ENCODE measurements around the gene COLEC11.
"Not testable (repeated sequence)": the region's sequence is repeated elsewhere in the genome, so short reads cannot be mapped to it uniquely, and the experiment has no call there.

Gene COLEC11

DNA sequence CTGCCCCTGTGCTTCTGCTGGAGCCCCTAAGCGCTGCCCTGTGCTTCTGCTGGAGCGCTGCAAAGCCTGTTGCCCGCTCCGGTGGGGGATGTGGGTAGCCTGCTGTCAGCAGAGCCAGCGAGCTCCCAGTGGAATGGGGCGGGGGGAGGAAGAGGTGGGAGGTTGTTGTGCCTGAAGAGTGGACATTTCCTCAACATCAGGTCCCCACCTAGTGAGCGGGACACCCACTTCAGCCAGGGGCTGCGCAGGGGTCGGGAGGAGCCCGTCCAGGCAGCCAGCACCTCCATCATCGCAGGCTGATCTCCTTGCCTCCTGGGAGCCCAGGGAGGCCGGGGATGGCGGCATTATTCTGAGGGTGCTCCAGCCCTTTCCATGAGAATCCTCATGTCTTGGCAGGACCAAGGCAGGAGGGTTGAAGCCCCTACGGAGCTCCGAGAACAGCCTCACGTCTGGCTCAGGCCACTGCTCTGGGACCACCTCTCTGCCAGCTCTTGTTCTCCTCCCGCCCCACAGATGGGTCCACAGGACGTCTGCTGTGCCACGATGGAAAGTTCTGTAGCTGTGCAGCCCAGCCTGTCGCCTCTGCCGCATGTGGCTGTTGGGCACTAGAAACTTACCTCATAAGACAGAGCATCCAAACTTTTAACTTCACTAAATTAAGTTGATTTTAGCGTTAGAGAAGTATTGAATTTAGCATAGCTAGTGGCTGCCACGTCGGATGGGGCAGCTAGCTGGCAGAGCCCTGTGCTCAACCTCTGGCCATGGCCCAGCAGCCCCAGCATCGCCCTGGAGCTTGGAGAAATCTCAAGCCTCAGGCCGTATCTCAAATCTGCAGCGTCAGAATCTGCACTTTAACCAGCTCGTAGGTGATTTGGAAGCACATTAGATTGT, 61.2 kb downstream of the COLEC11 start:
- DNase-seq = no peak

GRCh38 chr2:3656762-3657721, 62.1 kb downstream of the COLEC11 start:
- no peak for DNase-seq

- no peak for DNase-seq
Measured at GRCh38 chr2:3657881-3658280, 63.0 kb downstream of the COLEC11 start, which contains the start of gene ALLC. Gene ALLC (plus strand): TSS chr2:3658200. CDS start chr2:3671158, 12,958 bp downstream.

DNA sequence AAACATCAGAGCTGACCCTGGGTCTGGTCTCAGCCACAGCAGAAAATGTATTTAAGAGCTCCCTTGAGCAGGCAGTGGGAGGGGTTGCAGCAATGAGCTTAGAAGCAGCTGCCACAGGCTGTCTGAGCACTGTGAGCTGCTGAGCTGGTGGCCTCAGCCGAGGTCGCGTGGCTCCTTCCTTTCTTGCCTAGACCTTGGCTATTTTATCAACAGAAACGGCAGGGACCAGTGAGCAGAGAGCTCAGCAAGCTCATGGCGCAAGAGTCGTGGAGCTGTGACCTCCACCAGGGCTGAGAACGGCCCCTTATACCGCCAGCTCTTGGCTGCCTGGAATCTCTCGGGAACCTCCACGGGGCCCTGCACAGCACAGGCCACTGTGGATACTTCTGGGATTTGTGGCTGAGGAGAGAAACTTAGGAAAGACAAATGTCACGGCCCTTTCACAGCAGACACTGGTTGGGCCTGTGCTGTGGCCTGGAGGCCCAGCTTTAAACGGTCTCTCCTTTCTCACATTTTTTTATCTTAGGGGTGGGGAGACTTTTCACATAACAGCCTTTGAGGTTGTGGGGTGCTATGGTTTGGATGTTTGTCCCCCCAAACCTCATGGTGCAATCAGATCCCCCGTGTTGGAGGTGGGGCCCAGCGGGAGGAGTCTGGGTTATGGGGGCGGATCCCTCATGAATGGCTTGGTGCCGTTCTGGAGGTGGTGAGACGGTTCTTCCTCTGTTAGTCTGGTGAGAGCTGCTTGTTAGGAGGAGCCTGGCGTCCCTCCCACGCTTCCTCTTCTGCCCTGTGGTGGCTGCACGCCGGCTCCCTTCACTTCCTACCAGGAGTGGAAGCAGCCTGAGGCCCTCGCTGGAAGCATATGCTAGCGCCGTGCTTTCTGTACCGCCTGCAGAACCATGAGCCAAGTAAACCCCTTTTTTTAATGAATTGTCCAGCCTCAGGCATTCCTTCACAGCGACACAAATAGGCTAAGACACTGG, 64.8 kb downstream of the COLEC11 start:
- no peak for DNase-seq

DNA sequence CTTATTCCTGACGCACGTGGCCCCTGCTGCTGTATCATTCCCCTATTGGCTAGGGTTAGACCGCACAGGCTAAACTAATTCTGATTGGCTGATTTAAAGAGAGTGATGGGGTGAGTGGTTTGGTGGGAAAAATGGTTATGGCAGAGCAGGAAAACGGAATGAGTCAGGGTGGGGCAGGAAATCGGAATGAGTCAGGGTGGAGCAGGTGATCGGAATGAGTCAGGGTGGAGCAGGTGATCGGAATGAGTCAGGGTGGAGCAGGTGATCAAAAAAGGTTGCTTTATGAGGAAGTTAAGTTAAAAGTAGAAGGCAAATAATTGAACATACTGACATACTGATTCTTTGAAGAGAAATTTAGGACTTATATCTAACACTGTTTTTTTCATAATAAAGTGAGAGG, 65.7 kb downstream of the COLEC11 start:
- not testable (repeated sequence) for DNase-seq

GRCh38 chr2:3661149-3661660, 66.3 kb downstream of the COLEC11 start:
- DNase-seq = no peak

GRCh38 chr2:3662239-3662638, 67.3 kb downstream of the COLEC11 start:
- no peak for DNase-seq

DNA sequence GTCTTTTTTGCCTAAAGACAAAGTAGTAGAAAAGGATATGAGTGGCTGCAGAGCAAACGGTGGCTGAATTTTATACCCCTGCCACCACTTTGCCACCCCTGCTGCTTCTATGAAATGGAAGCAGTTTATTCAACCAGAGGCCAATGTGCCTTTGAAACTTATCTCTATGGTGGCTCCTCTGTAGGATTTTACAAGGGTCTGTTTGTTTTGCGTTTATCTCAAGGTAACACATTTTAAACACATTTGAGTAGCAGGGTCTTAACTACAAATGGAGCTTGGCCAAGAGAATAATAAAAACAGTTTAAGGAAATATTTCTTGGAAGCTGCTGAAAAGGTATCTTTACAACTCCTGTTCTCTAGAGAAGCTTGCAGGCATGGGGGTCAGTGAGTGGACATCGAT, 69.2 kb downstream of the COLEC11 start:
- DNase-seq = no peak

DNA sequence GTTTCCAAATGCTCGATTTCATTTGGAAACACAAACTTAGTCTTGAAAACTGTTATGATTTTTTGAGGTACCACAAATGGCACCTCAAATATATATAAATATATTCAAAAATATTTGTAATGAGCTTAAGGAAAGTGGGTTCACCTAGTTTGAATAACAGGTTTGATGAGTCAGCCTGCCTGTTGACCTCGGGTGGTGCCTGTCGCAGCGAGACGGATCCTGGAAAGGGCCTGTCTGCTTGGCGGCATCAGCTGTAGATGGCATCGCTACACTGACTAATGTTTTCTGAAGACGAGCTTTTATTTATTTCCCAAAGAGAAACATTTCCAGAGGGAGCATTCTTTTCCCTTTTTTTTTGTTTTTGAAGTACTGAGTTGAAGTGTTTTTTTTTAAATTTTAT, 70.0 kb downstream of the COLEC11 start:
- DNase-seq = no peak

DNA sequence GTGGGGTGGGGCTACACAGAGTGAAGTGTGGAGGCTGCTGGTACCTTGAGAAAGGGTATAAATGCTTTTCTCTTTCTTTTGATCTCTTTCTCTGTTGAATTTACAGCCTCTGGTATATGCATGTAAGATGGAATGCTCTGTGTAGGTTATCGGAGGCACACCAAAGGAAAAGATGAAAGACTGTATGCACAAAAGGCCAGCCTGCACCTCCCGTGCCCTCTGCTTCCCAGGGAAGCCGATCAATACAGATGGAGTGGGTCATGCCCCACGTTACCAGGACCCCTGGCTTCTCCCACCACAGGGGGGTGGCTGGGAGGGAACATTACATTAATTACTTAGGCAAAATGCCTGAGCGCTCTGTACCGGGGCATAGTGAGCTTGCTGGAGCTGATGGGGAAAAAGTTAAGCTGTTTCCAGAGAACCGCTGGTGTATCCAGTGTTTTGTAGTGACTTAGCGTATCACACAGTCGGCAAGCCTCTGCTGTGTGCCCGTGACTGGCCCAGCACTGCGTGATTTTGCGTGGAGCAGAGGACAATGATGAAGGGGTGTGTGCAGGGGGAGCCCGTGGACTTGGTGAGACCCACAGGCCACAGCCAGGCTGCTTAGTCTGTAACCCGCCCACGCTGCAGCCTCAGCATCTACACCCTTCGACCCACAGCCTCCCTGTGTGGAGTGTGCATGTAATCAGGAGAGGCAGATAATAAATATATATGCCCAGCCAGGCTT, 71.1 kb downstream of the COLEC11 start:
- DNase-seq = no peak

DNA sequence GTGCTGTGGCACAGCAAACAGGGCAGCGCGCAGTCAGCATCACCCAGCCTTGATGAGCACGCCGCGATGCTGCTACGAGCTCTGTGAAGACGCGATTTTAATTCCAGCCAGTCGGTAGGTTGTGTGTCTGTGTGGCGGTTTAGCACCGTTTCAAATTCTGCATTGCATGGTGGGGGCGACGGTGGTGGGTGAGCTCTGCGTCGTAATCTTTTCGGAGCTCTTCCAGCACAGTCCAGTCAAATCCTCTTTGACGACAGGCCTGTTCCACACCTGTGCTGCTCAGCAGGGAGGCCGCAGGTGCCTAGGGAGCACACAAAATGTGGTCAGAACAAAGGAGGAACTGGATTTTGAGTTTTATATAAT, 71.7 kb downstream of the COLEC11 start:
- no peak for DNase-seq

DNA sequence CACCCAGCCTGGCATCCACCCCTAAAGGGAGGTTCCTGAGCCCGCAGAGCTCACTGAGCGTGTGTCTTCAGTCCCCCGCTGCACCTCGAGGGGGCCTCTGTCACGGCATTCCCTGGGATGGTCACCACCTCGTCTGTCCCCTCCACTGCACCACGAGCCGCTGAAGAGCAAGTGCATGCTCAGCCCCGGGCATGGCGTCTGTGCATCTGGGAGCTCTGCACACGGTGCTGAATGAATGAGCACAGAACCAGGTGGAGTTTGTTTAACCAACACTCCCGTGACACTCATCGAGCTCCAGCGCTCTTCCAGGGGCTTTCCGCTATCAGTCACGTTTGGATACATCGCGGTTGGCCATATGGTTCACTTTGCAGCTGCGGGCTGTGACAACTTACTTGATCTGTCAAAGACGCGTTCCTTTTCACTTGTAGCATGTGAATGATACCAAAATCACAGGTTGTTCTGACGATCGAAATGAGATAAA, 72.3 kb downstream of the COLEC11 start:
- DNase-seq = no peak

DNA sequence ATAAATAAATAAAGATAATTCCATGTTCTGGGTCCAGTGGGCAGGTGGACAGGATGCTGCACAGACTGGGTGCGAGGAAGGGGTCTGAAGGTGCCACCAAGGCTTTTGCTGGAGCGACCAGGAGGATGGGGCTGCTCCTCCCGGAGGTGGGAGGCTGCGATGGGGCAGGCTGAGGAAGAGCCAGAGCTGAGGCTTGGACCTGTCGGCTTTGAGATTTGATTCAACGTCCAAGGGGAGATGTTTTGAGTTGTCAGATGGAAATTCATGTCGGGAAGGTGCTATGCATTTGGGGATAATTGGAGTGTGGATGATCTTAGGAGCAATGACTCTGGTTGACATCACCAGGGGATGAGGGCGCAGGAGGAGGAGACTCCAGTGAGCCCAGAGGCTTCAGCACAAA, 74.7 kb downstream of the COLEC11 start:
- no peak for DNase-seq

GRCh38 chr2:3670376-3670775, 75.5 kb downstream of the COLEC11 start:
- no peak for DNase-seq

DNA sequence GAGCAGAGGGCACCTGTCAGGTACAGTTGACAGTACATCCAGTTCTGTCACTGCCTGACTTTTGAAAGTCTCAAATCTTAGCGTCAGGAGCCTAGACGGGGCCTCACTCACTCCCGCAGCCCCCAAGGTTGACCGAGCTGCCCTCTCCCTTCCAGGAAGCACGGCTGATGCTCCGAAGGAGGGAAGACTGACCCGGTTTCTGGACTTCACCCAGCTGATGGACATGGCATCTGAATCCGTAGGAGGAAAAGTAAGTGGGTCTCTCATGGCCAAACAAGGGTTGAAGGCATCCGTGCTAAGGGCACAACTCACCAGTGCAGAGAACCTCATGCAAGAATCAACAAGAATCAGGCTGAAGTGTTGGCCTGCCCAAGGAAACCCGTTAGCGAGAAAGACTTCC, 76.0 kb downstream of the COLEC11 start:
- DNase-seq = no peak

- DNase-seq = no peak
Measured at GRCh38 chr2:3672861-3673678, 78.2 kb downstream of the COLEC11 start.

DNA sequence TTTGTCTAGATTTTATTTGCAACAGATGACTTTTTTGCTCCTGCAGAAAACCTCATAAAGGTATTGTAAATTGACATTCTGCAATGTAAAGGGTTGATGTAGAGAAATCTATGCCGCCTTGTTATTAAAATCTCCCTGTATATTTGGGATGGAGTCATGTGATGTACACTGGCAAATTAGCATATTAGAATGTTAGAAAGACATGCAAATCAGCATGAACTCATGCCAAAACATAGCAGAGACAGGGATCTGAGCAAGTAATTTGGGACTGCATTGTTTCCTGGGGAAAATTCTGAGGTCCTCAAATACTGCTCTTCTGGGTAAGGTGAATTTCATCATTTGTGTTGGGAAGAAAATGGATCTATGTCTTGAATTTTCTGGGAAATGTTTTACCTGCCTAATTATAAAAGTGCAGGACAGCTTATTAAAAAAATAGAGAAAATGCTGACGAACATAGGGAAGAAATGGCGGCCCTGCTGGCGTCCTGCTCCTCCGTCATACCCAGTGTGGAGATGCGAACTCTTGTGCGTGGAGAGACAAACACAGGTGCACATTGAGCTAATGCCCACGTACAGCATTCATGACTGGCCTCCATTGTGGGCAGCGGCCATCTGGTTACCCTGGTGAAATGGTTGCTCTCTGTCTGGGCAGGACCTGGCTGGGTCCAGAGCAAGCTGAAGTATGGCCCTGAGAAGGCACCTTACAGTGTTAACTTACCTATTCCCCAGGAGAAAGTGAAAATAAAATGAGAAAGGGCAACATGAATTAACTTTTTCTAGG, 79.3 kb downstream of the COLEC11 start:
- DNase-seq = no peak

GRCh38 chr2:3675687-3676086, 80.8 kb downstream of the COLEC11 start:
- no peak for DNase-seq

DNA sequence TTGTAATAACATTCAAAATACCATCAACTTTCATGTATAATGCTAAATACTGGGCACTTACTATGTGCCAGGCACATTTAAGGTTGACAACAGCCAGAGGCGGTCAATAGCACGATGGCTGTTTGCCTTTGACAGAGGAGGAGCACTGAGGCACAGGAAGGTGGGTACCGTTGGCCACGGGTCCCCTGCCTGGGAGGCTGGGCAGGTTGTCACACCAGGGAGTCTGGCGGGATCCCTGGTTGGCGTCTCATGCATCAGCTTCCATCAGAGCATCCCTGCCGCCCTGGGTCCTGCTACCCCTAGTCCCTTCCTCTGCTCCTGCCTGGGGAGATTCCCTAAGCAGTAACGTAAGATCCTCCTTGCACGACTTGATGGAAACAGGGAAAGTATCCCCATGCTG, 82.5 kb downstream of the COLEC11 start:
- DNase-seq = no peak

GRCh38 chr2:3678212-3678611, 83.3 kb downstream of the COLEC11 start:
- no peak for DNase-seq

Measured in activated CD4-positive, alpha-beta T cell treated with anti-CD3 and anti-CD28 coated beads, Interleukin-2, amount 50 U/mL, for 4 hours (primary cell).